SK-N-MC (cell line): Measurements from ENCODE around the gene REEP6.

Experiments used
- EZH2 ChIP-seq: fragments of 200-600 bp; sonication (generic); IDR thresholded peaks from one replicate; pipeline ENCODE4 v1.6.1; 2017; ENCODE audit warnings: antibody characterized with exemption
- FOXP2 ChIP-seq: optimal IDR thresholded peaks from 2 replicates; pipeline ENCODE3; 2011; ENCODE audit warnings: mild to moderate bottlenecking, moderate library complexity; ENCODE audit not compliant: insufficient read depth; ENCODE audit errors: extremely low read length, control extremely low read depth
- POLR2AphosphoS5 ChIP-seq: IDR thresholded peaks from 2 replicates; pipeline ENCODE4 v1.6.1; 2012; ENCODE audit warnings: mild to moderate bottlenecking, low read depth, low read length, borderline replicate concordance

DNA sequence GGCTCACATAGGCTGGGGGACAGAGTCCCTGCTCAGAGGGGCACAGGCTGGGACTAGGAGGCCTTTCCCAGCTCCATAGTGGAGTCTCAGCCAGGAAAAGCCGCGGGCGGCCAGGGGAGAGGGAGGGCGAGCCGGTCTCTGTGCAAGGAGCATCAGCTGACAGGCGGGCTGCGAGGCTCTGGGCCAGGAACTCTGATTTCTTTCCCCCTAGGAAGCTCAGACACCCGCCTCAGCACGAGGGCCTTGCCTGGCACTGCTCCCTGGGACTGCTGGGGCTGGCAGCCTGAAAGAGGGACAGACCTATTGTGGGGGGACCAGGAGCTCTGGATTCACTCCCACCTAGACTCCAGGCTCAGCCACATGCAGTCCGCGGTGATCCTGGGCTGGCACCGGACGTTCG is 30.7 kb downstream of the REEP6 start:
- TF ChIP-seq POLR2AphosphoS5 (no peak), EZH2 (no peak), FOXP2 (no peak)
